ENCODE measurements around the gene TMEM185B. TPM values are rescaled to one million over a fixed set of nuclear protein-coding genes. Genes with fewer than 3 reads are reported as not detected.

TMEM185B gene
- total and polyA plus RNA-seq, 8 donors: 18.7 to 29.1 (median 24.8) TPM

DNA sequence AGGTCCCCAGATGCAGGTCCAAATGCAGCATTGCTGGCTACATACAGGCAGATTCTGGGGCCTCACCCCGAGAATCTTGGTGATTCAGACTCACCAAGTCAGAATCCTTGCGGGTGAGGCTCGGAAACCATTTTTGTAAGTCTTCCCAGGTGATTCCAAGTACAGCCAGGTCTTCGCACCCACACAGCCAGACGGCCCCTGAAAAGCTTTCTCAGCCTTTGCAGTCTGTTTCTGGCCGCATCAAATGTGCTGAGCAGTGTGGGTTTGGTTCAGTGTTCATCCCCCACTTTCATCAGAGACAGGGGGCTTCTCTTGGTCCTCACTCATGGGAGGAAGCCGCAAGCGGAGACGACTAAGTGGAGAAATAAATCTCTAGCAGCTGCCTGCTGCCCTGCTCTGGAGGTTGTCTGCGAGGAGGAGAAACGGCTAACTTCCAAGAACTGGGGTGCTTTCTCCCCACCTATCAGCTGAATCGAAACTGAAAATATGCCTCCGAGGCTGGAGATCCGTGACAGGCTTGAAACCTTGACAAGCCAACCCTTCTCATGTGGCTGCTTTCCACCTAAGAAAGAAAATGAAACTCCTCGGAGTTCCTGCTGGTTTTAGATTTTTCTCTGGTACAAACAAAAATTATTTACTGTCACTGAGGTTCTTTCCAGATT lies 8.9 kb upstream of the TMEM185B start:
- Histone ChIP-seq H3K27me3 (no peaks in the 10 kb centered on the region), H3K4me1 (peaks cover 0 to 31% of the 10 kb centered on the region in 2 donors), H3K36me3 (no peaks in the 10 kb centered on the region), H3K27ac (peak overlapping the region; percentile 75 to 79), H3K9me3 (no peaks in the 10 kb centered on the region), H3K4me3 (peak overlapping the region; percentile 29 to 45)
- ATAC-seq: peak; percentile 81
- intact Hi-C loops (cut with DNase I): no loop called here
- peak in 2 of 4 donors; percentile 25 to 48 for DNase-seq
- TF ChIP-seq, protein P1, sequence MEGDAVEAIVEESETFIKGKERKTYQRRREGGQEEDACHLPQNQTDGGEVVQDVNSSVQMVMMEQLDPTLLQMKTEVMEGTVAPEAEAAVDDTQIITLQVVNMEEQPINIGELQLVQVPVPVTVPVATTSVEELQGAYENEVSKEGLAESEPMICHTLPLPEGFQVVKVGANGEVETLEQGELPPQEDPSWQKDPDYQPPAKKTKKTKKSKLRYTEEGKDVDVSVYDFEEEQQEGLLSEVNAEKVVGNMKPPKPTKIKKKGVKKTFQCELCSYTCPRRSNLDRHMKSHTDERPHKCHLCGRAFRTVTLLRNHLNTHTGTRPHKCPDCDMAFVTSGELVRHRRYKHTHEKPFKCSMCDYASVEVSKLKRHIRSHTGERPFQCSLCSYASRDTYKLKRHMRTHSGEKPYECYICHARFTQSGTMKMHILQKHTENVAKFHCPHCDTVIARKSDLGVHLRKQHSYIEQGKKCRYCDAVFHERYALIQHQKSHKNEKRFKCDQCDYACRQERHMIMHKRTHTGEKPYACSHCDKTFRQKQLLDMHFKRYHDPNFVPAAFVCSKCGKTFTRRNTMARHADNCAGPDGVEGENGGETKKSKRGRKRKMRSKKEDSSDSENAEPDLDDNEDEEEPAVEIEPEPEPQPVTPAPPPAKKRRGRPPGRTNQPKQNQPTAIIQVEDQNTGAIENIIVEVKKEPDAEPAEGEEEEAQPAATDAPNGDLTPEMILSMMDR (IDR thresholded peaks at IDR 0.05): no peak

DNA sequence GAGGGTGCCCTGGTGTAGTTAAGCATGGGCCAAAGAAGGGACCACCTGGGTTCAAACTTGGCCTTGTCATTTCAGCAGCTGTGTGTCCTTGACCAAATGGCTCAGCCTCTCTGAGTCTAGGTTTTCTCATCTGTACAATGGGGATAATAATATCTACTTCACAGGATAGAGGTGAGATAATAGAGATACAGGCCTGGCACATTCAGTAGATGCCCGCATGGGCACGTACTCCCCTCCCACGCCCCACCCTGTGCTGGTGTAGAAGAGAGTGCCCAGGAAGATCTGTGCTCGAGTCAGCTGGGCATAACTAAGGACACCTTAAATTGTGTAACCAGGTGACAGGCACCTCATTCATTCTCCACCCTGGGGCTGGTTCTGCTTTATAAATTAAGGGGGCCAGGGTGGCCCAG lies 8.4 kb upstream of the TMEM185B start:
- intact Hi-C loops (cut with DNase I): no loop called here
- Histone ChIP-seq H3K27me3 (no peaks in the 10 kb centered on the region), H3K4me1 (peaks cover 0 to 31% of the 10 kb centered on the region in 2 donors), H3K9me3 (no peaks in the 10 kb centered on the region), H3K4me3 (peak overlapping the region in 1 of 2 donors; percentile 45), H3K27ac (peak overlapping the region; percentile 75 to 79), H3K36me3 (no peaks in the 10 kb centered on the region)
- DNase-seq (no peak), ATAC-seq (peak; percentile 5)
- TF ChIP-seq, protein P1 (IDR thresholded peaks at IDR 0.05): no peak

DNA sequence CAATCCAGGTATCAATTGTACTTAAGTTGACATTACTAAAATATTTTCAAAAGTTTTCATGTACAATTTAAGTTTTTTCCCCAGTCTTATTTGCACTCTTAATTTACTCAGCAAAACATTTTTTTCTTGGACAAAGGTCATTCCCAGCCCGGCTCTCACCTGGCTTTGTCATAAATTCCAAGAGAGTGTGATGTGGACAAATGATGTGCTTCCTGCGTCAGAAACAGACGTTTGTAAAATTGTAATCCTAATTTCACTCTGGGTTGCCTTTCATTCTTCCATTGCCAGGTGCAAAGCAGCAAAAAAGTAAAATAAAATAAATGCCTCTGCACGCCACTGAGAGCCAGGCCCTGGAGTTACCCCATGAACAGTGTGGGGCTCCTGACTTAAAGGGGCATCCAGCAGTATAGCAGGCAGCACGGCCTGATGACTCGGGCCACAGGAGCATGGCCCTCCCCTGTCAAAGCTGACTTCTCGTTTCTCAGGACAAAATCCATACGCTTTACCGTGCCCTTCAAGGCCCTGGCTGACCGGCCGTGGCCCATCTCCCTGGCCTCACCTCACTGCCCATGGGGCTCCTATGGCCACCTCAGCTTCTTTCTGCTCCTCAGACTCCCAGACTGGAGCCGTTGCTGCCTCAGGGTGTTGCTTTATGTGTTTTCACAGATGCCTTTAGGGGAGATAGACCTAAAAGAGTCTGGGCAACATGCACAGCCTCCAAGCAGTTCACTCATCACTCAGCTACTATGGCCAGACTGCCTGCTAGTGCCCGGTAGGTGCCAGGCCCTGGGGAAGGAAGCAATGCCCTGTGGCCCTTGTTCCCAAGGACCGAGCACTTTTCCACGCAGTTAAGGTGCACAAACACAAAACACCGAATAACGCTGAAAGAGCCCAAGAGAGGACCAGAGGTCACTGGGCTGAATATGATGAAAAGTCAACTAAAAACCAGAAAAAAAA lies 7.6 kb upstream of the TMEM185B start:
- Histone ChIP-seq H3K27me3 (no peaks in the 10 kb centered on the region), H3K4me1 (peaks cover 0 to 31% of the 10 kb centered on the region in 2 donors), H3K4me3 (peak overlapping the region in 1 of 2 donors; percentile 45), H3K27ac (peak overlapping the region in 1 of 2 donors; percentile 46), H3K9me3 (no peaks in the 10 kb centered on the region), H3K36me3 (no peaks in the 10 kb centered on the region)
- ATAC-seq: no peak
- intact Hi-C loops (cut with DNase I): no loop called here
- peak in 1 of 4 donors; percentile 7 for DNase-seq
- TF ChIP-seq, protein P1 (IDR thresholded peaks at IDR 0.05): no peak

DNA sequence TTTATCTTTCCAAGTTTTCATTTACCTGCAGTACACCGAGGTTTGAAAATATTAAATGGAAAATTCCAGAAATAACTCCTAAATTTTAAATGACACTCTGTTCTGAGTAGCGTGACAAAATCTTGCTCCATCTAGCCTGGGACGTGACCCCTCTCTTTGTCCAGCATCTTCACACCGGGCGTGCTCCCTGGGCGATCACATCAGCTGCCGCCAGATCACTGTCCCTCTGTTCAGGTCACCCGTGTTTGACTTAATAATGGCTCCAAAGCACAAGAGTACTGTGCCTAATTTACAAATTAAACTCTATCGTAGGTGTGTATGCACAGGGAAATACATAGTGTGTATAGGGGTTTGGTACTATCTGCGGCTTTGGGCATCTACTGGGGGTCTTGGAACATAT lies 6.1 kb upstream of the TMEM185B start:
- ATAC-seq: no peak
- TF ChIP-seq, protein P1 (IDR thresholded peaks at IDR 0.05): no peak
- H3K27me3 ChIP-seq: no peaks in the 10 kb centered on the region
- peak in 1 of 4 donors; percentile 30 for DNase-seq
- H3K4me1 ChIP-seq: peaks cover 0 to 38% of the 10 kb centered on the region in 2 donors
- no peaks in the 10 kb centered on the region for H3K9me3 ChIP-seq
- H3K27ac ChIP-seq: no peak overlapping the region
- intact Hi-C loops (cut with DNase I): no loop called here
- no peaks in the 10 kb centered on the region for H3K36me3 ChIP-seq
- H3K4me3 ChIP-seq: no peak overlapping the region

DNA sequence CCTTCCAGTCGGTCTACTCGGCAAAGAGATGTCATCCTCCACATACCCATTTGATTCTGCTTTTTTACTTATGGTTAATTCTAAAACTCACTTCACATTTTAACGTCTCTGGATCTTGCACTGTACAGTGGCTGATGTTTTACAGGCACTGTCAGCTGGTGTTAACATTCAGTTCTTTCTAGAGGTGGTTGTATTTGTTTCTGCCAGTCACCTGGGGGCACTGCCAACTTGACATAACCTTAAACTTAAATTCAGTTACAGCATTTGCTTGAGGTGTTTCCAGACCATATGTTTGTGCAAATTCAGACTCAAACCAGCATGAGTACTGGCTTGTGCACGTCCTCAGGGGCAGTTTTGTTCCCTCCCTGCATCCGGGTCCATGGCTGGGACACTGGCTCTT lies 5.3 kb upstream of the TMEM185B start:
- intact Hi-C loops (cut with DNase I): no loop called here
- no peak overlapping the region for H3K4me3 ChIP-seq
- DNase-seq: peak in 1 of 4 donors; percentile 16
- H3K27me3 ChIP-seq: no peaks in the 10 kb centered on the region
- H3K4me1 ChIP-seq: peaks cover 4 to 46% of the 10 kb centered on the region in 2 donors
- H3K36me3 ChIP-seq: no peaks in the 10 kb centered on the region
- no peak for ATAC-seq
- H3K27ac ChIP-seq: no peak overlapping the region
- TF ChIP-seq, protein P1 (IDR thresholded peaks at IDR 0.05): no peak
- no peaks in the 10 kb centered on the region for H3K9me3 ChIP-seq
